ENCODE measurements around the gene TOMM20.
A peak's percentile ranks its signal among the peaks of the same experiment; 100 is the strongest.
"Not testable (repeated sequence)": the region's sequence is repeated elsewhere in the genome, so short reads cannot be mapped to it uniquely, and the experiment has no call there.

Gene TOMM20

GRCh38 chr1:235100194-235100772, 28.4 kb downstream of the TOMM20 start:
- DNase-seq, result no peak

GRCh38 chr1:235098991-235099390, 29.6 kb downstream of the TOMM20 start:
- no peak for DNase-seq

- no peak for DNase-seq
Observed at GRCh38 chr1:235098547-235098946, 30.1 kb downstream of the TOMM20 start.

GRCh38 chr1:235097501-235097900, 31.1 kb downstream of the TOMM20 start:
- not testable (repeated sequence) for DNase-seq

- no peak for DNase-seq
Observed at GRCh38 chr1:235095938-235096562, 32.6 kb downstream of the TOMM20 start.

- DNase-seq, result peak; percentile 87
Observed at GRCh38 chr1:235093696-235094592, 34.7 kb downstream of the TOMM20 start.

GRCh38 chr1:235093013-235093695, 35.5 kb downstream of the TOMM20 start:
- no peak for DNase-seq

GRCh38 chr1:235092415-235092814, 36.2 kb downstream of the TOMM20 start:
- DNase-seq, result not testable (repeated sequence)

- DNase-seq, result not testable (repeated sequence)
Observed at GRCh38 chr1:235092045-235092406, 36.6 kb downstream of the TOMM20 start.

GRCh38 chr1:235091319-235092044, 37.2 kb downstream of the TOMM20 start:
- not testable (repeated sequence) for DNase-seq

- no peak for DNase-seq
Observed at GRCh38 chr1:235090406-235091069, 38.1 kb downstream of the TOMM20 start.

GRCh38 chr1:235088907-235089306, 39.7 kb downstream of the TOMM20 start:
- no peak for DNase-seq

GRCh38 chr1:235088430-235088829, 40.2 kb downstream of the TOMM20 start:
- no peak for DNase-seq

GRCh38 chr1:235087906-235088305, 40.7 kb downstream of the TOMM20 start:
- DNase-seq, result no peak

GRCh38 chr1:235085411-235086117, 43.1 kb downstream of the TOMM20 start:
- DNase-seq, result not testable (repeated sequence)

- not testable (repeated sequence) for DNase-seq
Observed at GRCh38 chr1:235080788-235081187, 47.8 kb downstream of the TOMM20 start.

- not testable (repeated sequence) for DNase-seq
Observed at GRCh38 chr1:235080297-235080657, 48.4 kb downstream of the TOMM20 start.

- peak; percentile 33 for DNase-seq
Observed at GRCh38 chr1:235079443-235080296, 49.0 kb downstream of the TOMM20 start.

GRCh38 chr1:235078480-235079381, 49.9 kb downstream of the TOMM20 start:
- no peak for DNase-seq

All from stimulated activated CD4-positive, alpha-beta T cell treated with anti-CD3 and anti-CD28 coated beads, Interleukin-4, amount 100 ng/mL, for 1 hour (primary cell).